Stimulated activated CD4-positive, alpha-beta T cell treated with anti-CD3 and anti-CD28 coated beads, TNF-alpha, amount 100 ng/mL, for 24 hours (primary cell): ENCODE measurements around the gene PTRH1.

Source experiments
- DNase-seq, 3 experiments: peaks; one replicate each; pipeline ENCODE4 v3.0.0-alpha.2; 2020; ENCODE audit warnings: low read depth in 3 of 3

PTRH1 gene

GRCh38 chr9:127741831-127742434 is 26.5 kb upstream of the PTRH1 start:
- no peak for DNase-seq

GRCh38 chr9:127739614-127740330 is 24.3 kb upstream of the PTRH1 start:
- DNase-seq = no peak

- no peak for DNase-seq
These were observed 23.2 kb upstream of the PTRH1 start for GRCh38 chr9:127738666-127739065.

- no peak for DNase-seq
These were observed 20.2 kb upstream of the PTRH1 start for GRCh38 chr9:127735530-127736185.

DNA sequence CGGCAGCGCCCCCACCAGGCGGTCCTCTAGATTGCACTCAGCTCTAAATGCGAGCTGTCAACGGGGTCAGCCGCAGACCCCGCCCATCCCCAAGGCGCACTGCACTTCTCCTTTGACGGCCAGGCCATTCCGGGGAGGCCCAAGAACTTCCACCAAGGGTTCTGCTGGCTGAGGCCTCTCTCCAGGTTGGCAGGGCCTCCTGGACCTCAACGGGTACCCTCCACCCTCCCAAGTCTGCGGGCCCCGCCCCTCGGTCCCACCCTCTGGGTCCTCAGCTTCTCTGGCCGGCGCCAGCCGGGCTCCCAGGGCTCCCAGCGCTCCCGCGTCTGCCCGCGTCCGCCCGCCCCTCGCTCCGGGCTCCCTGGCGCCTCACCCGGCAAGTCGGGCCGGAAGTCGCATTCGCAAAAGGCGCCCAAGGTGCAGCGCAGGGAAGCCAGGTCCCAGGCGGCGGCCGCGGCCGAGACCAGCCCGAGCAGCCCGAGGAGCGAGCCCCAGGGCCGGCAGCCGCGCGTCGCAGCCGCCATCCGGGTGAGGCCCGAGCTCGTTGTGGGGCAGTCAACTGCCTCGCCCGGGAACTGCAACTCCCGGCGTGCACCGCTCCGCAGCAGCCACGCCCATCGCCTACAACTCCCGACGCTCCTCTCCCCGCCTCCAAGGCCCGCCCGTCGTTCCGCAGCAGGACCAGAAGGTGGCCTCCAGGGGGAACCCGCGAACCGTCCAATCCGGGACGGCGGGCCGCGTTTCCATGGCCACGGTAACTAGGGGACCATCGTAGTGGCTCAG is 19.5 kb upstream of the PTRH1 start, which contains the start of gene TOR2A:
Gene TOR2A (minus strand): TSS at position 548 of the 783 bp plus-strand sequence. CDS start 24 bp downstream, at position 524.
- peak; percentile 94 to 97 (median 97) for DNase-seq

GRCh38 chr9:127734247-127734746 is 18.8 kb upstream of the PTRH1 start:
- no peak for DNase-seq

GRCh38 chr9:127733614-127734013 is 18.2 kb upstream of the PTRH1 start:
- DNase-seq = no peak

- no peak for DNase-seq
These were observed 17.0 kb upstream of the PTRH1 start for GRCh38 chr9:127732444-127732843.

GRCh38 chr9:127731938-127732337 is 16.5 kb upstream of the PTRH1 start:
- DNase-seq = no peak

GRCh38 chr9:127730799-127731410 is 15.4 kb upstream of the PTRH1 start:
- no peak for DNase-seq

DNA sequence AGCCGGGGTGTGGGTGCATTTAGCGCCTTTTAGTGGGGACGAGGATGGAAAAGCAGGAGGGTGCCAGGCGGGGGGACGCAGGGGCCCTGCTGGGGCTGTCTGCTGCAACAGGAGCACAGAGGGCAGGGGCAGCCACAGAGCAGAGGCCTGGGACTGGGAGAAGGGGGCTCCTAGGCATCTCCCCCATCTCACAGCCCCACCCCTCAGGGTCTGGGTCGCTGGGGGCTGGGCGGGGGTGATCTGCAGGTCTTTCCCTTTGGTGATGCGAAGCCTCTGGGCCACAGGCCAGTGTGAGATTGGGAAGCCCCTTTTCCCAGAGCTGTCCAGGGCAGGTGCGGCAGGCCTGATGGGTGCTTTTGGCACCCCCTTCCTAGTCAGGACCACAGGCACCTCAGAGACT is 14.8 kb upstream of the PTRH1 start:
- DNase-seq = no peak

GRCh38 chr9:127729522-127730256 is 14.2 kb upstream of the PTRH1 start:
- DNase-seq = no peak

- DNase-seq = no peak
These were observed 13.3 kb upstream of the PTRH1 start for GRCh38 chr9:127728808-127729207.

DNA sequence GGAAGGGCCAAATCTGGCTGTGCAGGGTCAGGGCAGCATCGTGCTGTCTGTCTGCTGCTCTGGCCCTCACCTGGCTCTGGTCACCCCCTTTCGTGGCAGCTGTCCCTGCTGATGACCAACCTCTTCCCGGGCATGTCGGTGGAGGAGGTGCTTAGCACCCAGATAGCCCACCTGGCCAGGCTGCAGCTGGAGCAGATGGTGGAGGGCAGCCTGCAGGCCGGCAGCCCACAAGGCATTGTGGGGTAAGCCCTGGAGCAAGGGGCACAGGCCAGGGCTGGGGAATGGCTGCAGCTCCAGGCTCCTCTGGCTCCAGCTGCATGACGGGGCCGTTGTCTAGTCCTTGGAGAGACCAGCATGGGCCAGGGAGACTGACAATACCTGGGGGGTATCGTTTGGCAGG is 11.4 kb upstream of the PTRH1 start:
- no peak for DNase-seq

DNA sequence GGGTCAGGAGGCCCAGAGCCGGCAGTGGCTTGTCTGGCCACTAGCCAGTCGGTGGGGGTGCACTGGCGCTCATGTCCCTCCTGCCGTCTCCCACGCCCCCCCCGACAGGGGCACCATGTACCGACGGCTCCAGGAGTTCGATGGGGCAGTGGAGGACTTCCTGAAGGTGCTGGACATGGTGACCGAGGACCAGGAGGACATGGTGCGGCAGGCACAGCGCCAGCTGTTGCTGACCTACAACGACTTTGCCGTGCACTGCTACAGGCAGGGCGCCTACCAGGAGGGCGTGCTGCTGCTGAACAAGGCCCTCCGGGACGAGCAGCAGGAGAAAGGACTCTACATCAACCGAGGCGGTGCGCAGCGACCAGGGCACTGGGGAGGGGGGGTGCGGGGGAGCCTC is 8.5 kb upstream of the PTRH1 start:
- no peak for DNase-seq

DNA sequence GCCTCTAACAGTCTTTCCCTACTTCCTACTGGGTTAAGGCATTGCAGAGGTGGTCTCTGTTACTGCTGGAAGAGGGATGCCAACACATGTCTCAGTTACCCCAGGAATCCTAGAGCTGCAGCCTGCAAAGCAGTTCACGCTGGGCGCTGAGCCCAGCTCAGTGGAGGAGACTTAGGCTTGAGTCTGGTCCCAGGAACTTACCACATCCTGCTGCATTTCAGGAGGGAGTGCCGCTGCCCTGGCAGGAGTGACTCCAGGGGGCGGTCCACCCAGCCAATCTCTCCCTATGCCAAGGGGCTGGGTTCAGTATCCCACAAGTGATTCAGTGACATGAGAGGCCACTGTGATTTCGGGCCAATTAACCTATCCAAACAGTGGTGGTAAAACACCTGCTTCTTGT is 8.0 kb upstream of the PTRH1 start:
- DNase-seq = no peak

DNA sequence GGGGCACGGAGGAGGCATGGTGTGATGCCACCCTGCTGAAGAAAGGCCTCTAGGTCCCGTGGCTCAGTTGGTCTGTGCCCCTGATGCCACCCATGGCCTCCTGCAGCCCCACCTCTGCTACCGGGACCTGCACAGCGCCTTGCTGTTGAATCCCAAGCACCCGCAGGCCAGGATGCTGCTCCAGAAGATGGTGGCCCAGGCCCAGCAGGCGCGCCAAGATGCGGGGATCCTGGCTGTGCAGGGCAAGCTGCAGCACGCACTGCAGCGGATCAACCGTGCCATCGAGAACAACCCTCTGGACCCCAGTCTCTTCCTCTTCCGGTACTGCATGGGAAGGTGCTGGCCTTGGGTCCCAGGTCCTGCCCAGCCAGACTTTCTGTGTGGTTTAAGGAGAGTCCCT is 7.5 kb upstream of the PTRH1 start:
- DNase-seq = no peak

DNA sequence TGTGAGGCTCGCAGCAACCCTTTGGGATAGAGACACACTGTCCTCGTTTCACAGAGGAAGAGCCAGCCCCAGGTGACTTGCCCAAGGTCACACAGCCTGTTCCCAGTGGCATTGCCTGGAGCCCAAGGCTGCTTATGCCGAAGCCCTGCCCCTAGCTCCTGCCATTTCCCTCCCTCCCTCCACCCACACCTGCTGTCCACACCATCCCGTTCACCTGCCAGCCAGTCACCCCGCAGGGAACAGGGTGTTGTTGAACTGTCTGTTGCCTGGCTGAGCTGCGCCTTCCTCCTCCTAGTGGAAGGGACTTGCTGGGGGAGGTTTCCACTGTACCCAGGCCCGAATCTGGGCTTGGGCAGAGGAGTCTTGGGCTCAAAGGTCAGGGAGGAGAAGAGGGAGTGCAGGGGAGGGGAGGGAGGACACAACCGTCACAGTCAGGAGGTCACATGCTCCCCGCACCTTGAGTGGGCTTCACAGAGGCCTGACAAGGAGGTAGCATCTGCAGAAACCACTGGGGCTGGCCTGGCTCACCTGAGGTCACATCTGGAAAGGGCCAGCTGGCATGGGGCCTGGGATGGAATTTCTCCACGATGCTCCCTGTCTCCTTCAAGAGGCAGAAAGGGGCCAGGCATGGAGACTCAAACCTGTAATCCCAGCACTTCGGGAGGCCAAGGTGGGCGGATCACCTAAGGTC is 6.7 kb upstream of the PTRH1 start:
- DNase-seq = no peak

GRCh38 chr9:127721391-127721821 is 5.9 kb upstream of the PTRH1 start:
- no peak for DNase-seq

GRCh38 chr9:127720865-127721227 is 5.4 kb upstream of the PTRH1 start:
- DNase-seq = no peak
